GM18526 (cell line): ENCODE measurements around the gene FADS2.

Experiments used
- POLR2A ChIP-seq: IDR thresholded peaks from 3 replicates; pipeline ENCODE4 v1.6.1; 2011; ENCODE audit not compliant: insufficient read length; ENCODE audit errors: extremely low read depth

The FADS2 gene

GRCh38 chr11:61829806-61830205 is 1.7 kb downstream of the FADS2 start:
- peak; percentile 28 for TF ChIP-seq POLR2A

- TF ChIP-seq POLR2A, result no peak
These were observed 2.4 kb downstream of the FADS2 start for GRCh38 chr11:61830237-61831105.

- TF ChIP-seq POLR2A, result no peak
These were observed 4.1 kb downstream of the FADS2 start for GRCh38 chr11:61832207-61832606.

- no peak for TF ChIP-seq POLR2A
These were observed 4.7 kb downstream of the FADS2 start for GRCh38 chr11:61832754-61833153.

GRCh38 chr11:61833471-61833870 is 5.4 kb downstream of the FADS2 start:
- TF ChIP-seq POLR2A, result no peak

- no peak for TF ChIP-seq POLR2A
These were observed 5.8 kb downstream of the FADS2 start for GRCh38 chr11:61833926-61834277.

- peak; percentile 58 for TF ChIP-seq POLR2A
These were observed 6.4 kb downstream of the FADS2 start for GRCh38 chr11:61834278-61835048.

- TF ChIP-seq POLR2A, result no peak
These were observed 8.1 kb downstream of the FADS2 start for GRCh38 chr11:61836193-61836592.

- TF ChIP-seq POLR2A, result no peak
These were observed 9.4 kb downstream of the FADS2 start for GRCh38 chr11:61837411-61838005.

- no peak for TF ChIP-seq POLR2A
These were observed 10.4 kb downstream of the FADS2 start for GRCh38 chr11:61838501-61838900.

- TF ChIP-seq POLR2A, result no peak
These were observed 10.8 kb downstream of the FADS2 start for GRCh38 chr11:61838921-61839320.

GRCh38 chr11:61839742-61840141 is 11.6 kb downstream of the FADS2 start:
- no peak for TF ChIP-seq POLR2A

- TF ChIP-seq POLR2A, result no peak
These were observed 12.3 kb downstream of the FADS2 start for GRCh38 chr11:61840371-61840770.

- no peak for TF ChIP-seq POLR2A
These were observed 13.8 kb downstream of the FADS2 start for GRCh38 chr11:61841636-61842527.

- TF ChIP-seq POLR2A, result no peak
These were observed 14.4 kb downstream of the FADS2 start for GRCh38 chr11:61842528-61842820.
